Suprapubic skin (tissue), 4 donors: Measurements from ENCODE around the gene SP2. TPM values are rescaled to one million over a fixed set of nuclear protein-coding genes. Genes with fewer than 3 reads are reported as not detected.

Experiments used
- DNase-seq, 2 donors: peaks; one replicate each; pipeline ENCODE4 v3.0.0-alpha.2; 2019; ENCODE audit warnings: low spot score in 2 of 2
- H3K27ac ChIP-seq: fragments of 200-600 bp; sonication (generic); one replicate; pipeline ENCODE4 v1.5.1; 2019
- H3K27me3 ChIP-seq: fragments of 200-600 bp; sonication (generic); one replicate; pipeline ENCODE4 v1.5.1; 2019
- H3K36me3 ChIP-seq: fragments of 200-600 bp; sonication (generic); one replicate; pipeline ENCODE4 v1.5.1; 2019
- H3K4me1 ChIP-seq: fragments of 200-600 bp; sonication (generic); one replicate; pipeline ENCODE4 v1.5.1; 2019
- H3K4me3 ChIP-seq: fragments of 200-600 bp; sonication (generic); one replicate; pipeline ENCODE4 v1.5.1; 2019; ENCODE audit warnings: mild to moderate bottlenecking
- H3K9me3 ChIP-seq: fragments of 200-600 bp; sonication (generic); one replicate; pipeline ENCODE4 v1.5.1; 2019
- CTCF ChIP-seq, 2 donors: fragments of 200-600 bp in 1 of 2; fragments of 450-650 bp in 1 of 2; sonication (generic) in 1 of 2; IDR thresholded peaks; one replicate each; pipeline ENCODE4 v1.5.1; 2016 to 2019; ENCODE audit warnings: antibody characterized with exemption in 2 of 2, mild to moderate bottlenecking in 1 of 2, moderate library complexity in 1 of 2
- EP300 ChIP-seq: sonication (generic); formaldehyde crosslinking; IDR thresholded peaks from one replicate; pipeline ENCODE4 v1.6.1; 2017; ENCODE audit warnings: antibody characterized with exemption
- POLR2A ChIP-seq, 2 donors: fragments of 450-650 bp; IDR thresholded peaks; one replicate each; pipeline ENCODE4 v1.6.1; 2017; ENCODE audit warnings: antibody characterized with exemption in 2 of 2, mild to moderate bottlenecking in 2 of 2, moderate library complexity in 2 of 2
- POLR2AphosphoS5 ChIP-seq, 3 donors: sonication (generic); formaldehyde crosslinking; IDR thresholded peaks; one replicate each; pipeline ENCODE4 v1.6.1; 2017; ENCODE audit warnings: antibody characterized with exemption in 3 of 3
- WGBS: methylation state at CpG from one replicate; pipeline ENCODE4 v1.1.5; 2018; 5-methylcytosine and 5-hydroxymethylcytosine counted together
- total RNA-seq, 4 donors: library from RNA; depleted of rRNA; stranded (reverse); fragments of >200 nt; gene quantifications; one replicate each; pipeline ENCODE4 v1.1.0, GENCODE V29; 2016

The SP2 gene
- 10 to 100 TPM in 2 of 4 donors, 1 to 10 TPM in 2; 6.9 to 12.7 (median 9.8) TPM for total RNA-seq

DNA sequence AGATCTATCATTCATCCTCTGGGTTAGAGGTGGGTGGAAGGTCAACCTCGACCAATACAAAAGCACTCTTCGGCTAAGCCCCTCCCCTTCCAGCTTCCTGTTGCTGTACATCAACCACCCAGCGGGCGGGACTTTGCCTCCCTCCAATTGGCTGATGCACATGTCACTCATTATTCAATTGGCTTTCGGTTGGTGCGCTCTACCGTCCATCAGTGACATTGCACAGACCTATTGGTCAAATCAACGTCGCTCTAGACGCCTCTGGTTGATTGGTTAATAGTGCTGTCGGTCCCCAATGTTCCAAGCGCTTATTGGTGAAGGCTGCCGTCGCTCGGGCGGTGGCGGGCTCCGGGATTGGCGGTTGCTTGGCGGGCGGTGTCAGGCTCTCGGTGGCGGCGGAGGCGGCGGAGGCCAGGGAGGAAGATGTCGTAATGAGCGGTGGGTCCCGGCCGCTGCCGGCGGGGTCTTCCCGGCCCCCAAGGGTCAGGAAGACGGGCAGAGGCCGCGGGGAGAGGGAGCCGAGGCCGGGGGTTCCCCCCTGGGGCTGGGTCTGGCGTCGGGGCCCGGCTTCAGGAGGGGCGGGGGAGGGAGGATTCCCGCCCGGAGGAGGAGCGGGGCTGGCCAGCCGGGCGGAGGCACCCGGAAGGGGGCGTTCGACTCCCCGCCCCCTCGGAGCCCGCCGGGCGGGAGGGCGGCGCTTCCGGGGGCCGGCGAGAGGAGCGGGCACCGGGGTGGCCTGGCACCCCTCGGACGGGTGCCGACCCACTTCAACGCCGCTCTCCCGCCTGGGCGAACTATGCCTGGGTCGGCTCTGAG is at the start of gene SP2:
Gene SP2 (plus strand): TSS at position 381 of the 816 bp plus-strand sequence. CDS start 51 bp downstream, at position 432.
- TF ChIP-seq POLR2AphosphoS5 (IDR thresholded peaks at IDR 0.05), result peak in 2 of 3 donors; percentile 78 to 80
- peak in 1 of 2 donors; percentile 7 for TF ChIP-seq CTCF (IDR thresholded peaks at IDR 0.05)
- TF ChIP-seq EP300, result no peak
- TF ChIP-seq POLR2A (IDR thresholded peaks at IDR 0.05), result peak in 1 of 2 donors; percentile 70
- under 1% methylated on average over 32 of the region's 70 CpGs for WGBS
- Histone ChIP-seq H3K27me3 (no peaks in the 10 kb centered on the region), H3K9me3 (no peaks in the 10 kb centered on the region), H3K27ac (peak within 1 kb of the TSS; percentile 96), H3K4me3 (peak within 1 kb of the TSS; percentile 77), H3K36me3 (peaks cover 4% of the 10 kb centered on the region), H3K4me1 (peaks cover 42% of the 10 kb centered on the region)
- DNase-seq, result peak; percentile 99 to 100

GRCh38 chr17:47846716-47847340 is 49.2 kb upstream of the SP2 start:
- TF ChIP-seq POLR2AphosphoS5 (IDR thresholded peaks at IDR 0.05), result no peak
- TF ChIP-seq EP300, result no peak
- no peak for TF ChIP-seq CTCF (IDR thresholded peaks at IDR 0.05)
- no peak for TF ChIP-seq POLR2A (IDR thresholded peaks at IDR 0.05)
- WGBS, result 25% methylated on average over 26 of the region's 31 CpGs
- Histone ChIP-seq H3K4me1 (peaks cover 53% of the 10 kb centered on the region), H3K27me3 (peaks cover 62% of the 10 kb centered on the region), H3K9me3 (no peaks in the 10 kb centered on the region), H3K27ac (no peak overlapping the region), H3K36me3 (no peaks in the 10 kb centered on the region), H3K4me3 (peak overlapping the region; percentile 4)
- no peak for DNase-seq

- no peaks in the 10 kb centered on the region for H3K9me3 ChIP-seq
Measured at GRCh38 chr17:47847341-47848197, 48.5 kb upstream of the SP2 start.

GRCh38 chr17:47848198-47848513 is 47.9 kb upstream of the SP2 start:
- Histone ChIP-seq H3K4me1 (peaks cover 50% of the 10 kb centered on the region), H3K27ac (no peak overlapping the region), H3K36me3 (no peaks in the 10 kb centered on the region), H3K27me3 (peaks cover 76% of the 10 kb centered on the region), H3K9me3 (no peaks in the 10 kb centered on the region), H3K4me3 (no peak overlapping the region)
- TF ChIP-seq CTCF (IDR thresholded peaks at IDR 0.05) (no peak), POLR2AphosphoS5 (IDR thresholded peaks at IDR 0.05) (no peak), POLR2A (IDR thresholded peaks at IDR 0.05) (no peak), EP300 (no peak)
- WGBS, result 51% methylated on average over 21 of the region's 23 CpGs
- no peak for DNase-seq

More at GRCh38 chr17:47847341-47848197, 48.5 kb upstream of the SP2 start:
- DNase-seq, result no peak
- H3K36me3 ChIP-seq, result no peaks in the 10 kb centered on the region
- peak overlapping the region; percentile 4 for H3K4me3 ChIP-seq
- 42% methylated on average over 20 of the region's 71 CpGs for whole genome bisulfite sequencing
- H3K27ac ChIP-seq, result no peak overlapping the region
- H3K27me3 ChIP-seq, result peaks cover 70% of the 10 kb centered on the region
- peaks cover 54% of the 10 kb centered on the region for H3K4me1 ChIP-seq
- no peak for TF ChIP-seq POLR2AphosphoS5 (IDR thresholded peaks at IDR 0.05)
- peak in 1 of 2 donors; percentile 31 for TF ChIP-seq CTCF (IDR thresholded peaks at IDR 0.05)

DNA sequence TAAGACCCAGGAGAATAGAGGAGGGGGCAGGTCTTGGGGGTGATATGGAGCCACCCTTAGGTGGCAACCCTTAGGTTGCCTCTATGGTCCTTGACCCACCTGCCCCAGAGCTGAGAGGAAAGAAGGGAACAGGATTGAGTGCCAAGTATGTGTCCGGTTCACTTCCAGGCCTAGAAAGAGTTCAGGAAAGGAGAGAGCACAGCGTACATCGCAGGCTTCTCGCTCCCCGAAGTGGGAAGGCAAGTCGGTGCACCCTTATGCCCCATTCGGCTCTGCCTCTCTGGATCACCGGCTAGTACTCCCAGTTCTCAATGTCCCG is 45.7 kb upstream of the SP2 start:
- Histone ChIP-seq H3K4me1 (peaks cover 37% of the 10 kb centered on the region), H3K9me3 (no peaks in the 10 kb centered on the region), H3K4me3 (peak overlapping the region; percentile 51), H3K36me3 (no peaks in the 10 kb centered on the region), H3K27ac (peak overlapping the region; percentile 47), H3K27me3 (peaks cover 89% of the 10 kb centered on the region)
- 22% methylated on average over 9 of the region's 9 CpGs for WGBS
- TF ChIP-seq CTCF (IDR thresholded peaks at IDR 0.05) (no peak), POLR2AphosphoS5 (IDR thresholded peaks at IDR 0.05) (no peak), POLR2A (IDR thresholded peaks at IDR 0.05) (no peak), EP300 (no peak)
- DNase-seq, result no peak
